ENCODE results near the gene KLRB1.
"Not testable (repeated sequence)": the region's sequence is repeated elsewhere in the genome, so short reads cannot be mapped to it uniquely, and the experiment has no call there.

The KLRB1 gene

DNA sequence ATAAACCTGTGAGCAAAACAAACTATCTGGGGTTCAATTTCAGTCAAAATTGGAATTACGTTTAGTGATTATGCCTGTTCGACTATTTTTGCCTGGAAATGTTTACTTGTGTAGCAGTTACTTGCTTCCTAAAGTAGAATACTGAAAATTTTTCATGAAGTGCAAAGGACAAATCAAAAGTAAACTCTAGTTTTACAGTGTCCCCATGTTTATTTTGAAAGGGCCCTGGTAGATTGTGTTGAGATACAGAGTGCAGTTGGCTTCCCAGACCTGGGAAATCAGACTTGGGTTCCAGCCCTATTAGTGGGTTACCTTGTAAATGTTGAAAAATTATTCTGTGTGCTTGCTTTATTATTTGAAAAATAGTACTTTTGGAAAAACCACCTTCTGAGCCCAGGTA, 17.3 kb downstream of the KLRB1 start:
- no peak overlapping the region for H4K12ac ChIP-seq (ENCODE audit: low read depth, low read length)
- H2AFZ ChIP-seq (ENCODE audit: insufficient read depth, low read length, poor library complexity) = no peak overlapping the region
- no peaks in the 10 kb centered on the region for H3K27me3 ChIP-seq (ENCODE audit: insufficient read depth, low read length)
- H3K4me2 ChIP-seq (ENCODE audit: low read length) = no peak overlapping the region
- H3K4me3 ChIP-seq (ENCODE audit: low read depth, low read length) = no peak overlapping the region
- H3K9me3 ChIP-seq (ENCODE audit: insufficient read depth, low read depth, low read length) = no peaks in the 10 kb centered on the region
- no peak overlapping the region for H3K14ac ChIP-seq (ENCODE audit: low read length)
- no peak overlapping the region for H3K27ac ChIP-seq (ENCODE audit: low read depth, low read length)
- no peak overlapping the region for H3K4ac ChIP-seq (ENCODE audit: low read depth, low read length)
- H2BK12ac ChIP-seq (ENCODE audit: low read length) = no peak overlapping the region
- H3K36me3 ChIP-seq (ENCODE audit: control insufficient read depth in 1 of 2, insufficient read depth in 2 of 2, low read length in 2 of 2) = no peaks in the 10 kb centered on the region
- no CpG with 5 or more reads among the region's 2 CpGs for WGBS (ENCODE audit: extremely low coverage, insufficient coverage, insufficient read length)
- H3K79me1 ChIP-seq (ENCODE audit: low read length) = no peaks in the 10 kb centered on the region
- H3K18ac ChIP-seq (ENCODE audit: low read length) = no peak overlapping the region
- H2BK120ac ChIP-seq (ENCODE audit: insufficient read depth, low read length, poor library complexity) = no peak overlapping the region
- H2BK5ac ChIP-seq (ENCODE audit: low read depth, low read length, poor library complexity) = no peak overlapping the region
- no peaks in the 10 kb centered on the region for H3K4me1 ChIP-seq (ENCODE audit: control insufficient read depth in 1 of 2, insufficient read depth in 2 of 2, low read length in 2 of 2)
- no peak for DNase-seq
- H3K23ac ChIP-seq (ENCODE audit: low read length) = no peak overlapping the region
- H2AK5ac ChIP-seq (ENCODE audit: low read length) = no peak overlapping the region
- no peak overlapping the region for H3K9ac ChIP-seq (ENCODE audit: low read length)
- no peak overlapping the region for H4K8ac ChIP-seq (ENCODE audit: low read depth, low read length)
- H3K79me2 ChIP-seq (ENCODE audit: control insufficient read depth, insufficient read depth, low read length, poor library complexity) = no peaks in the 10 kb centered on the region
- H4K91ac ChIP-seq (ENCODE audit: low read depth, low read length) = no peak overlapping the region

DNA sequence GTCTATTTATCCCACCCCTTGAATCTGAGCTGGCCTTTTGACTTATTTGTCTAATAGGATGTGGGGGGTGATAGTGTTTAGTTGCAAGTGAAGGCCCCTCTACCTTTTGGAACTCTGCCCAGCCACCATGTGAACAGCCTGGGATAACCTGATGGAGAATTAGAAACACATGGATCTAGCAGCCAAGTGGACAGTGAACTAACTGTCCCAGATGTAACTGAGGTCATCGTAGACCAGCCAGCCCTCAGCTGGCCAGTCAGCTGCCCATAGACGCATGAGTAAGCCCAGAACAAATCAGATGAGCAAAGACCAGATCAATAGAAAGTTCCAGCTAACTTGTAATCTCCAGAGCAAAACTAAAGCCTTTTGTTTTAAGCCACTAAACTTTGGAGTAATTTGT, 19.0 kb downstream of the KLRB1 start:
- H3K27ac ChIP-seq (ENCODE audit: low read depth, low read length) = no peak overlapping the region
- no peak overlapping the region for H4K91ac ChIP-seq (ENCODE audit: low read depth, low read length)
- no peak overlapping the region for H3K4ac ChIP-seq (ENCODE audit: low read depth, low read length)
- H2BK5ac ChIP-seq (ENCODE audit: low read depth, low read length, poor library complexity) = no peak overlapping the region
- no peaks in the 10 kb centered on the region for H3K79me2 ChIP-seq (ENCODE audit: control insufficient read depth, insufficient read depth, low read length, poor library complexity)
- no peak overlapping the region for H2BK120ac ChIP-seq (ENCODE audit: insufficient read depth, low read length, poor library complexity)
- no peaks in the 10 kb centered on the region for H3K4me1 ChIP-seq (ENCODE audit: control insufficient read depth in 1 of 2, insufficient read depth in 2 of 2, low read length in 2 of 2)
- no peak overlapping the region for H3K18ac ChIP-seq (ENCODE audit: low read length)
- H3K14ac ChIP-seq (ENCODE audit: low read length) = no peak overlapping the region
- DNase-seq = no peak
- no peaks in the 10 kb centered on the region for H3K79me1 ChIP-seq (ENCODE audit: low read length)
- H3K4me3 ChIP-seq (ENCODE audit: low read depth, low read length) = no peak overlapping the region
- H3K23ac ChIP-seq (ENCODE audit: low read length) = no peak overlapping the region
- H3K4me2 ChIP-seq (ENCODE audit: low read length) = no peak overlapping the region
- WGBS (ENCODE audit: extremely low coverage, insufficient coverage, insufficient read length) = no CpG with 5 or more reads among the region's 2 CpGs
- no peak overlapping the region for H2BK12ac ChIP-seq (ENCODE audit: low read length)
- no peaks in the 10 kb centered on the region for H3K36me3 ChIP-seq (ENCODE audit: control insufficient read depth in 1 of 2, insufficient read depth in 2 of 2, low read length in 2 of 2)
- H3K9me3 ChIP-seq (ENCODE audit: insufficient read depth, low read depth, low read length) = no peaks in the 10 kb centered on the region
- H3K27me3 ChIP-seq (ENCODE audit: insufficient read depth, low read length) = no peaks in the 10 kb centered on the region
- no peak overlapping the region for H4K12ac ChIP-seq (ENCODE audit: low read depth, low read length)
- no peak overlapping the region for H3K9ac ChIP-seq (ENCODE audit: low read length)
- H4K8ac ChIP-seq (ENCODE audit: low read depth, low read length) = no peak overlapping the region
- H2AK5ac ChIP-seq (ENCODE audit: low read length) = no peak overlapping the region
- no peak overlapping the region for H2AFZ ChIP-seq (ENCODE audit: insufficient read depth, low read length, poor library complexity)

- Histone ChIP-seq H3K79me1 (ENCODE audit: low read length) (no peaks in the 10 kb centered on the region), H2BK5ac (ENCODE audit: low read depth, low read length, poor library complexity) (no peak overlapping the region), H4K8ac (ENCODE audit: low read depth, low read length) (no peak overlapping the region), H2BK120ac (ENCODE audit: insufficient read depth, low read length, poor library complexity) (no peak overlapping the region), H3K27ac (ENCODE audit: low read depth, low read length) (no peak overlapping the region), H4K12ac (ENCODE audit: low read depth, low read length) (no peak overlapping the region), H3K79me2 (ENCODE audit: control insufficient read depth, insufficient read depth, low read length, poor library complexity) (no peaks in the 10 kb centered on the region), H2AFZ (ENCODE audit: insufficient read depth, low read length, poor library complexity) (no peak overlapping the region), H3K23ac (ENCODE audit: low read length) (no peak overlapping the region), H3K4ac (ENCODE audit: low read depth, low read length) (no peak overlapping the region), H3K9me3 (ENCODE audit: insufficient read depth, low read depth, low read length) (no peaks in the 10 kb centered on the region), H3K4me2 (ENCODE audit: low read length) (no peak overlapping the region), H3K36me3 (ENCODE audit: control insufficient read depth in 1 of 2, insufficient read depth in 2 of 2, low read length in 2 of 2) (no peaks in the 10 kb centered on the region), H3K18ac (ENCODE audit: low read length) (no peak overlapping the region), H3K4me3 (ENCODE audit: low read depth, low read length) (no peak overlapping the region), H2BK12ac (ENCODE audit: low read length) (no peak overlapping the region), H4K91ac (ENCODE audit: low read depth, low read length) (no peak overlapping the region), H3K9ac (ENCODE audit: low read length) (no peak overlapping the region), H3K27me3 (ENCODE audit: insufficient read depth, low read length) (no peaks in the 10 kb centered on the region), H3K14ac (ENCODE audit: low read length) (no peak overlapping the region), H3K4me1 (ENCODE audit: control insufficient read depth in 1 of 2, insufficient read depth in 2 of 2, low read length in 2 of 2) (no peaks in the 10 kb centered on the region), H2AK5ac (ENCODE audit: low read length) (no peak overlapping the region)
- DNase-seq = no peak
- WGBS (ENCODE audit: extremely low coverage, insufficient coverage, insufficient read length) = no CpG with 5 or more reads among the region's 4 CpGs
Observed at GRCh38 chr12:9587987-9588600, 19.6 kb downstream of the KLRB1 start.

GRCh38 chr12:9577729-9578128, 30.0 kb downstream of the KLRB1 start:
- H3K4ac ChIP-seq (ENCODE audit: low read depth, low read length); H4K91ac ChIP-seq (ENCODE audit: low read depth, low read length); H2AK5ac ChIP-seq (ENCODE audit: low read length); H3K79me2 ChIP-seq (ENCODE audit: control insufficient read depth, insufficient read depth, low read length, poor library complexity); H3K4me3 ChIP-seq (ENCODE audit: low read depth, low read length); H4K8ac ChIP-seq (ENCODE audit: low read depth, low read length); H3K79me1 ChIP-seq (ENCODE audit: low read length); DNase-seq; H3K36me3 ChIP-seq (ENCODE audit: control insufficient read depth in 1 of 2, insufficient read depth in 2 of 2, low read length in 2 of 2); H3K14ac ChIP-seq (ENCODE audit: low read length); H3K27me3 ChIP-seq (ENCODE audit: insufficient read depth, low read length); H2BK12ac ChIP-seq (ENCODE audit: low read length); H4K12ac ChIP-seq (ENCODE audit: low read depth, low read length); H3K4me2 ChIP-seq (ENCODE audit: low read length); H3K27ac ChIP-seq (ENCODE audit: low read depth, low read length); H3K9me3 ChIP-seq (ENCODE audit: insufficient read depth, low read depth, low read length); H2BK120ac ChIP-seq (ENCODE audit: insufficient read depth, low read length, poor library complexity); H3K9ac ChIP-seq (ENCODE audit: low read length); H3K23ac ChIP-seq (ENCODE audit: low read length); H3K18ac ChIP-seq (ENCODE audit: low read length); H3K4me1 ChIP-seq (ENCODE audit: control insufficient read depth in 1 of 2, insufficient read depth in 2 of 2, low read length in 2 of 2); H2AFZ ChIP-seq (ENCODE audit: insufficient read depth, low read length, poor library complexity); H2BK5ac ChIP-seq (ENCODE audit: low read depth, low read length, poor library complexity): not testable (repeated sequence)
- no CpG with 5 or more reads among the region's 5 CpGs for WGBS (ENCODE audit: extremely low coverage, insufficient coverage, insufficient read length)

Measured in trophoblast cell (in vitro differentiated cells and primary cell).